H1 (cell line): ENCODE results near the gene SPAM1. TPM values are rescaled to one million over a fixed set of nuclear protein-coding genes. Genes with fewer than 3 reads are reported as not detected.

ENCODE experiments used
- CTCF ChIA-PET: fragments of 300-600 bp; sonication (Branson Sonifier 250); formaldehyde crosslinking; loops from one replicate; lab custom pipeline; 2021; ENCODE audit not compliant: partially characterized antibody; lab: Charles Lee
- POLR2A ChIA-PET: fragments of 300-600 bp; sonication (Branson Sonifier 250); formaldehyde crosslinking; loops from one replicate; lab custom pipeline; 2021; ENCODE audit warnings: inconsistent platforms; ENCODE audit not compliant: partially characterized antibody; lab: Charles Lee
- DNase-seq, 2 experiments: peaks; one replicate each; pipeline versions ENCODE4 v3.0.0 to v3.0.0-alpha.2; 2010 to 2022; ENCODE audit warnings: low spot score in 2 of 2, low read depth in 1 of 2, mixed read lengths in 1 of 2
- FAIRE-seq: peaks from 2 replicates; lab custom pipeline; 2011; peaks lifted over from hg19 to GRCh38; lab: Jason Lieb, UNC
- H2AFZ ChIP-seq: 2 replicates; pipeline ENCODE4 v1.8.1; 2012; ENCODE audit warnings: low read length, inconsistent platforms
- H2AK5ac ChIP-seq: 2 replicates; pipeline ENCODE4 v1.6.1; 2013; ENCODE audit warnings: low read depth, low read length
- H2BK120ac ChIP-seq: replicated peaks from 2 replicates; pipeline ENCODE3; 2013; ENCODE audit warnings: low read depth, low read length, inconsistent platforms
- H2BK12ac ChIP-seq: 2 replicates; pipeline ENCODE4 v1.6.1; 2013; ENCODE audit warnings: low read depth, low read length
- H2BK15ac ChIP-seq: 2 replicates; pipeline ENCODE4 v1.6.1; 2013; ENCODE audit warnings: low read length
- H2BK20ac ChIP-seq: 2 replicates; pipeline ENCODE4 v1.6.1; 2013; ENCODE audit warnings: low read length
- H2BK5ac ChIP-seq: 2 replicates; pipeline ENCODE4 v1.6.1; 2013; ENCODE audit warnings: low read depth, low read length
- H3K14ac ChIP-seq: 2 replicates; pipeline ENCODE4 v1.6.1; 2013; ENCODE audit warnings: inconsistent platforms; ENCODE audit not compliant: insufficient read length
- H3K18ac ChIP-seq: 2 replicates; pipeline ENCODE4 v1.6.1; 2013; ENCODE audit warnings: low read length; ENCODE audit errors: extremely low read depth
- H3K23ac ChIP-seq: 2 replicates; pipeline ENCODE4 v1.6.1; 2013; ENCODE audit warnings: inconsistent platforms; ENCODE audit not compliant: insufficient read length
- H3K23me2 ChIP-seq: 2 replicates; pipeline ENCODE4 v1.6.1; 2013; ENCODE audit warnings: low read depth, low read length
- H3K27ac ChIP-seq: 2 replicates; pipeline ENCODE4 v1.6.1; 2011; ENCODE audit warnings: low read depth, low read length, inconsistent platforms
- H3K27me3 ChIP-seq, 4 experiments: replicated peaks in 1 of 4; 1 replicate in 1 of 4; 2 replicates in 3 of 4; pipeline versions ENCODE4 v1.6.1 to v1.8.1; 2011 to 2013; ENCODE audit warnings: low read length in 3 of 4, mild to moderate bottlenecking in 3 of 4, inconsistent platforms in 2 of 4, mixed read lengths in 2 of 4, moderate library complexity in 1 of 4; ENCODE audit not compliant: control insufficient read depth in 3 of 4, insufficient read depth in 3 of 4; ENCODE audit errors: extremely low read depth in 1 of 4
- H3K36me3 ChIP-seq, 4 experiments: 2 replicates each; pipeline versions ENCODE4 v1.6.1 to v1.8.1; 2011 to 2013; ENCODE audit warnings: mild to moderate bottlenecking in 4 of 4, low read length in 3 of 4, moderate library complexity in 2 of 4, control low read depth in 1 of 4, inconsistent platforms in 1 of 4; ENCODE audit not compliant: insufficient read depth in 4 of 4, control insufficient read depth in 2 of 4
- H3K4ac ChIP-seq: replicated peaks from 2 replicates; pipeline ENCODE3; 2013; ENCODE audit warnings: low read length, low read depth, mixed read lengths, inconsistent platforms; ENCODE audit not compliant: insufficient read length
- H3K4me1 ChIP-seq, 4 experiments: replicated peaks in 1 of 4; 1 replicate in 1 of 4; 2 replicates in 3 of 4; pipeline versions ENCODE4 v1.6.1 to v1.8.1; 2011 to 2013; ENCODE audit warnings: low read length in 3 of 4, inconsistent platforms in 2 of 4, mixed read lengths in 1 of 4; ENCODE audit not compliant: insufficient read depth in 4 of 4, control insufficient read depth in 3 of 4
- H3K4me2 ChIP-seq, 2 experiments: 2 replicates each; pipeline versions ENCODE4 v1.6.1 to v1.8.1; 2011 to 2013; ENCODE audit warnings: low read depth in 2 of 2, low read length in 2 of 2, control low read depth in 1 of 2, inconsistent platforms in 1 of 2, mild to moderate bottlenecking in 1 of 2; ENCODE audit not compliant: insufficient read depth in 1 of 2
- H3K4me3 ChIP-seq, 4 experiments: fragments of 200-600, 300-600 bp in 1 of 4; sonication (generic), shearing (Covaris generic), sonication (Bioruptor Twin) in 1 of 4; 2 replicates each; pipeline versions ENCODE4 v1.5.1 to v1.8.1; 2011 to 2016; ENCODE audit warnings: low read length in 4 of 4, low read depth in 3 of 4, control low read depth in 2 of 4, inconsistent platforms in 2 of 4, mild to moderate bottlenecking in 2 of 4, mixed read lengths in 1 of 4, moderate library complexity in 1 of 4; ENCODE audit not compliant: insufficient read depth in 2 of 4; ENCODE audit errors: extremely low read depth in 1 of 4
- H3K56ac ChIP-seq: replicated peaks from 2 replicates; pipeline ENCODE3; 2013; ENCODE audit warnings: low read depth, mild to moderate bottlenecking, mixed read lengths, low read length, inconsistent platforms; ENCODE audit not compliant: insufficient read length
- H3K79me1 ChIP-seq: 2 replicates; pipeline ENCODE4 v1.6.1; 2013; ENCODE audit warnings: low read depth, low read length, control low read depth
- H3K79me2 ChIP-seq, 2 experiments: 2 replicates each; pipeline versions ENCODE4 v1.6.1 to v1.8.1; 2012 to 2013; ENCODE audit warnings: low read length in 2 of 2, mild to moderate bottlenecking in 2 of 2, inconsistent platforms in 1 of 2; ENCODE audit not compliant: insufficient read depth in 2 of 2, control insufficient read depth in 1 of 2
- H3K9ac ChIP-seq, 4 experiments: replicated peaks in 1 of 4; 1 replicate in 1 of 4; 2 replicates in 3 of 4; pipeline versions ENCODE4 v1.6.1 to v1.8.1; 2011 to 2013; ENCODE audit warnings: low read depth in 3 of 4, low read length in 3 of 4, control low read depth in 2 of 4, mild to moderate bottlenecking in 2 of 4, moderate library complexity in 2 of 4, inconsistent platforms in 1 of 4; ENCODE audit errors: extremely low read depth in 1 of 4
- H3K9me3 ChIP-seq, 2 experiments: 2 replicates each; pipeline versions ENCODE4 v1.6.1 to v1.8.1; 2012 to 2013; ENCODE audit warnings: mild to moderate bottlenecking in 2 of 2, moderate library complexity in 2 of 2, control low read depth in 1 of 2, inconsistent platforms in 1 of 2, low read depth in 1 of 2, low read length in 1 of 2, mixed read lengths in 1 of 2; ENCODE audit not compliant: insufficient read depth in 2 of 2
- H4K20me1 ChIP-seq, 2 experiments: replicated peaks in 1 of 2; 2 replicates each; pipeline versions ENCODE3 to v1.8.1; 2011 to 2013; ENCODE audit warnings: inconsistent platforms in 2 of 2, low read length in 2 of 2, mild to moderate bottlenecking in 1 of 2; ENCODE audit not compliant: insufficient read depth in 2 of 2, control insufficient read depth in 1 of 2
- H4K5ac ChIP-seq: 2 replicates; pipeline ENCODE4 v1.6.1; 2013; ENCODE audit warnings: low read length, low read depth, mixed read lengths, inconsistent platforms; ENCODE audit not compliant: insufficient read length
- H4K8ac ChIP-seq: 2 replicates; pipeline ENCODE4 v1.8.0; 2013; ENCODE audit warnings: mild to moderate bottlenecking, moderate library complexity, low read length, inconsistent platforms; ENCODE audit not compliant: insufficient read depth; ENCODE audit errors: extremely low read depth
- H4K91ac ChIP-seq: replicated peaks from 2 replicates; pipeline ENCODE3; 2013; ENCODE audit warnings: low read length, mixed read lengths, inconsistent platforms; ENCODE audit not compliant: insufficient read length
- JUN ChIP-seq: IDR thresholded peaks from 2 replicates; pipeline ENCODE4 v1.6.1; 2011; ENCODE audit warnings: low read depth, mild to moderate bottlenecking, improper control_type of control experiment, low read length
- TEAD4 ChIP-seq: IDR thresholded peaks from 2 replicates; pipeline ENCODE4 v1.6.1; 2012; ENCODE audit warnings: low read depth, low read length, inconsistent platforms, mixed read lengths
- ZNF274 ChIP-seq: IDR thresholded peaks from 2 replicates; pipeline ENCODE4 v1.7.0; 2012; ENCODE audit warnings: low read length, borderline replicate concordance; ENCODE audit errors: extremely low read depth
- WGBS, 2 experiments: shearing (Covaris generic) in 1 of 2; methylation state at CpG; one replicate each; pipeline versions ENCODE4 v1.1.6 to v1.1.7; 2013 to 2015; ENCODE audit warnings: low lambda C conversion rate in 2 of 2, mixed read lengths in 2 of 2, inconsistent platforms in 1 of 2, low coverage in 1 of 2, missing lambda C conversion rate in 1 of 2; ENCODE audit not compliant: insufficient replicate concordance in 2 of 2, insufficient coverage in 1 of 2, insufficient read length in 1 of 2; ENCODE audit errors: extremely low coverage in 1 of 2, missing lambda C conversion rate in 1 of 2; 5-methylcytosine and 5-hydroxymethylcytosine counted together
- polyA plus RNA-seq, 7 experiments: library from polyadenylated mRNA; depleted of rRNA in 3 of 7; stranded (reverse) in 5 of 7; unstranded in 2 of 7; fragments of >200 nt in 5 of 7; fragments of 200-250 nt in 2 of 7; gene quantifications; 1 replicate in 5 of 7; 2 replicates in 1 of 7; 4 replicates in 1 of 7; pipeline versions ENCODE4 v1.2.1 to v1.2.3, GENCODE V29; 2011 to 2013; ENCODE audit warnings: missing spikeins in 2 of 7, mixed read lengths in 2 of 7
- total RNA-seq: library from RNA; stranded (reverse); fragmentation: NEBNext Ultra II Directional; extraction: Animal tissue kit (Norgen Biotek cat#: 25700); gene quantifications from 2 replicates; pipeline ENCODE4 v1.2.1, GENCODE V29; 2021

The SPAM1 gene
- total and polyA plus RNA-seq, 2 of the 8 experiments (the other 6 are each of a cell fraction or from before 2014, with no cell fraction given): not detected

DNA sequence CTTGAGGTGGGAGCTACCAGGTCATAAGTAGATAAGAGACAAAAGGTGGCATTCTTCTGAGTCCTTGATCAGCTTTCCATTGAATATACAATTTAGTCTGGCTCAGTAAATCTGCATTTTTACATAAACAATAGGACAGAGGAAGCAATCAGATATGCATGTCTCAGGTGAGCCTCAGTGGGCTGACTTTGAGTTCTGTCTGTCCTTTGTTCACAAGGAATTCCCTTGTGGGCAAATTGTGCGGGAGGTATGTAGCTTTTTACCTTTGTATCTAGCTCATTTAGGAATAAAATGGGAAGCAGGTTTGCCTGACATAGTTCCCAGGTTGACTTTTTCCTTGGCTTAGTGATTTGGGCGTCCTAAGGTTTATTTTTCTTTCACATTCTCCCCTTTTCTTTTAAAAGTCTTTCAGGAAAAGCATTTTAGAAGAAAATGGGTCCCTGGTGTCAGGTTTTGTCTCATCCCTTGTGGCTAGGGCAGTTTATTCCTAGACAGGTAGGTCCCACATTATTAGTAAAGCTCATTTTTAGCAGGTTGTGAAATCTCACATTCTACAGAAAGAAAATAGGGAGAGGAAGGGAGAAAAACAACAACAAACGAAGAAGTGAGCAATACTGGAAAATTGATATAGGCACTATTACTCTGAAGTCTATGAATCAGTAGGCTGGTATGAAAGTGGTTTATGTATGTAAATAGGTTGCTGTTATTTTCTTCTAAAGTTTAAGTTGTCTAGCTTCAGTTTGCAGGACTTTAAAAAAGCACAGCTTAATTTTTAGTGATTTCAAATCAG lies 16.5 kb downstream of the SPAM1 start:
- peaks cover 2 to 17% (median 10%) of the 10 kb centered on the region in 4 experiments; a peak in 3 of 7 replicates for H3K4me1 ChIP-seq
- no peak overlapping the region for H3K27ac ChIP-seq
- FAIRE-seq: peak; percentile 13
- no peak overlapping the region for H2BK5ac ChIP-seq
- no peak overlapping the region for H4K5ac ChIP-seq
- H4K20me1 ChIP-seq: no peaks in the 10 kb centered on the region
- H3K4ac ChIP-seq: no peak overlapping the region
- H3K56ac ChIP-seq: no peak overlapping the region
- no peak overlapping the region for H2BK12ac ChIP-seq
- no peaks in the 10 kb centered on the region for H3K9me3 ChIP-seq
- H4K8ac ChIP-seq: no peak overlapping the region
- no peak overlapping the region for H3K23ac ChIP-seq
- ChIA-PET POLR2A (no interaction called here), CTCF (no interaction called here)
- no peaks in the 10 kb centered on the region for H3K23me2 ChIP-seq
- no peak overlapping the region for H3K9ac ChIP-seq
- no peaks in the 10 kb centered on the region for H3K79me1 ChIP-seq
- 32% methylated on average over 3 of the region's 3 CpGs; no CpG with 5 or more reads in 1 of the 2 experiments for WGBS, 2 experiments
- DNase-seq: no peak
- no peak overlapping the region for H3K18ac ChIP-seq
- no peak overlapping the region for H3K14ac ChIP-seq
- no peak overlapping the region for H3K4me3 ChIP-seq
- H2BK120ac ChIP-seq: no peak overlapping the region
- no peaks in the 10 kb centered on the region for H3K36me3 ChIP-seq
- H2AFZ ChIP-seq: peak overlapping the region; percentile 35; the same call in 1 of the 2 replicates
- TF ChIP-seq JUN: no peak
- TF ChIP-seq ZNF274: no peak
- TF ChIP-seq TEAD4: 0 out of 2 replicates have a peak, but pooled peaks have one; percentile 30
- H4K91ac ChIP-seq: no peak overlapping the region
- no peaks in the 10 kb centered on the region for H3K27me3 ChIP-seq
- H2BK20ac ChIP-seq: no peak overlapping the region
- no peak overlapping the region for H2AK5ac ChIP-seq
- no peak overlapping the region for H3K4me2 ChIP-seq
- H3K79me2 ChIP-seq: no peaks in the 10 kb centered on the region
- H2BK15ac ChIP-seq: no peak overlapping the region
